Smooth muscle cell (in vitro differentiated cells): Measurements from ENCODE around the gene FUNDC2. TPM values are rescaled to one million over a fixed set of nuclear protein-coding genes. Genes with fewer than 3 reads are reported as not detected.

Source experiments
- DNase-seq: peaks from one replicate; lab custom pipeline; 2025; ENCODE audit not compliant: unreplicated experiment; lab: John Stamatoyannopoulos, UW
- H2AFZ ChIP-seq: fragments of 200-600 bp; sonication (generic); 2 replicates; pipeline ENCODE4 v1.6.0; 2016; ENCODE audit warnings: antibody characterized with exemption, low read depth, mild to moderate bottlenecking
- H3F3A ChIP-seq: fragments of 200-600 bp; sonication (generic); 2 replicates; pipeline ENCODE4 v1.6.0; 2017; ENCODE audit warnings: antibody characterized with exemption, low read depth
- H3K27ac ChIP-seq: fragments of 200-600 bp; sonication (generic); 2 replicates; pipeline ENCODE4 v1.5.1; 2016; ENCODE audit warnings: low read depth, mild to moderate bottlenecking
- H3K27me3 ChIP-seq: fragments of 200-600 bp; sonication (generic); 2 replicates; pipeline ENCODE4 v1.6.1; 2016; ENCODE audit warnings: low read depth, mild to moderate bottlenecking
- H3K36me3 ChIP-seq: fragments of 200-600 bp; sonication (generic); 2 replicates; pipeline ENCODE4 v1.5.1; 2016; ENCODE audit warnings: low read depth
- H3K4me1 ChIP-seq: fragments of 200-600 bp; sonication (generic); 2 replicates; pipeline ENCODE4 v1.5.1; 2016; ENCODE audit warnings: low read depth
- H3K4me2 ChIP-seq: fragments of 200-600 bp; sonication (generic); 2 replicates; pipeline ENCODE4 v1.6.0; 2016; ENCODE audit warnings: mild to moderate bottlenecking
- H3K4me3 ChIP-seq: fragments of 200-600 bp; sonication (generic); 2 replicates; pipeline ENCODE4 v1.5.1; 2016; ENCODE audit warnings: mild to moderate bottlenecking
- H3K79me2 ChIP-seq: fragments of 200-600 bp; sonication (generic); 2 replicates; pipeline ENCODE4 v1.6.0; 2016; ENCODE audit warnings: low read depth, mild to moderate bottlenecking
- H3K9ac ChIP-seq: fragments of 200-600 bp; sonication (generic); 2 replicates; pipeline ENCODE4 v1.6.0; 2016; ENCODE audit warnings: low read depth
- H3K9me3 ChIP-seq: fragments of 200-600 bp; sonication (generic); replicated peaks from 2 replicates; pipeline ENCODE4 v1.5.1; 2016; ENCODE audit warnings: low read depth
- H4K20me1 ChIP-seq: fragments of 200-600 bp; sonication (generic); 2 replicates; pipeline ENCODE4 v1.6.0; 2016; ENCODE audit warnings: low read depth
- WGBS: methylation state at CpG from one replicate; pipeline ENCODE4 v1.1.7; 2016; ENCODE audit warnings: low lambda C conversion rate; 5-methylcytosine and 5-hydroxymethylcytosine counted together
- polyA plus RNA-seq: library from polyadenylated mRNA; unstranded; fragments of >200 nt; fragmentation: Nextera tagmentation; extraction: Ambion mirVana; gene quantifications from 2 replicates; pipeline ENCODE4 v1.2.1, GENCODE V29; 2016
- total RNA-seq: library from RNA; depleted of rRNA; stranded (reverse); fragments of >200 nt; gene quantifications from 2 replicates; pipeline ENCODE4 v1.2.3, GENCODE V29; 2014
- TF ChIP-seq, protein P1 (sequence below): fragments of 200-600 bp; sonication (generic); IDR thresholded peaks from 2 replicates; pipeline ENCODE4 v1.5.1; 2017; ENCODE audit warnings: borderline replicate concordance, mild to moderate bottlenecking, antibody characterized with exemption; ENCODE audit not compliant: insufficient read depth, poor library complexity, severe bottlenecking

Gene FUNDC2
- total and polyA plus RNA-seq, 2 experiments from 2014 or later: 38.3 to 98.2 TPM

DNA sequence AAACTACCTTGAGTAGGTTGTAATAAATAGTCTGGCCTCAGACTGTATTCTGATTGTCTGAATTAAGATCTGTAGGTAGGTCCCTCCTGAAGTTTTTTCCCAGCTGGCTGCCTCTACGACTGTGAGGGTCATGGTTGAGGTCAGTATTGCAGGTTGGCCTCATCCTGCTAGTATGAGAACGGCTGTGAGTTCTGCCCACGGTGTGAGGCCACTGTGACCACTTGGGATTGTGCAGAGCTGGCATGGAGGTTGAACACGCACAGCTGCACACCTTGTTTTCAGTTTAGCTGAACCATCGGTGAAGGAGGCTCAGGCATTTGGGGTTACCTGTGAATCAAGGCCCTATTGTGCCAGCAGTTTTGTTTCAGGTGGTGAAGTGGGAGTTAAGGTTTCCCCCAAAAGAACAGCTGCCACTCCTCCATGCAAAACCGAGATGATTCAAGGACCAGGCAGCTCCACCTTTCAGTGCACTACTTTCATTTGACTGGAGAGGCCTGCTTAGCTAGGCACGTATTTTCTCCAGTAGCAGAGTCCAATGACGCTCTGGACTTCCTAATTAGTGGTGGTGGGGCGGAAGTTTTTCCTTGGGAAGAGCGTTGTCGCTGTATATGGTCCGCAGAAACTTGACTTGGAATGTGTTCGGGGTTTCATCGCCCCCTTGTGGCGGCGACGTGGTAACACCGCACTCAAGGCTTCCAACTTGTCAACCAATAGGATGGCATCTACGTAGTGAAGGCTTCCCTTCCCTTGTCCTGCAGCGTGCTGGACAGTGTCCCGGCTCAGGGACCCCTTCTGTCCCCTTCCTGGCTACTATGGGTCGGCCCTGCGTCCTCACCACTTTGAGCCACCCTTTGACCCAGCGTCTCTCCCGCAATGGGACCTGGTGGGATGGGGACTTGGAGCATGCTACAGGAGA, 30.5 kb downstream of the FUNDC2 start:
- H3F3A ChIP-seq: no peaks in the 10 kb centered on the region
- H3K4me2 ChIP-seq: peak overlapping the region; percentile 54
- no peaks in the 10 kb centered on the region for H3K27me3 ChIP-seq
- no peaks in the 10 kb centered on the region for H4K20me1 ChIP-seq
- 40% methylated on average over 25 of the region's 25 CpGs for WGBS
- no peak overlapping the region for H3K27ac ChIP-seq
- no peaks in the 10 kb centered on the region for H3K79me2 ChIP-seq
- no peaks in the 10 kb centered on the region for H3K9me3 ChIP-seq
- H3K4me3 ChIP-seq: no peak overlapping the region
- no peaks in the 10 kb centered on the region for H3K36me3 ChIP-seq
- DNase-seq: peak; percentile 4
- H3K4me1 ChIP-seq: no peaks in the 10 kb centered on the region
- H2AFZ ChIP-seq: no peak overlapping the region
- TF ChIP-seq, protein P1, sequence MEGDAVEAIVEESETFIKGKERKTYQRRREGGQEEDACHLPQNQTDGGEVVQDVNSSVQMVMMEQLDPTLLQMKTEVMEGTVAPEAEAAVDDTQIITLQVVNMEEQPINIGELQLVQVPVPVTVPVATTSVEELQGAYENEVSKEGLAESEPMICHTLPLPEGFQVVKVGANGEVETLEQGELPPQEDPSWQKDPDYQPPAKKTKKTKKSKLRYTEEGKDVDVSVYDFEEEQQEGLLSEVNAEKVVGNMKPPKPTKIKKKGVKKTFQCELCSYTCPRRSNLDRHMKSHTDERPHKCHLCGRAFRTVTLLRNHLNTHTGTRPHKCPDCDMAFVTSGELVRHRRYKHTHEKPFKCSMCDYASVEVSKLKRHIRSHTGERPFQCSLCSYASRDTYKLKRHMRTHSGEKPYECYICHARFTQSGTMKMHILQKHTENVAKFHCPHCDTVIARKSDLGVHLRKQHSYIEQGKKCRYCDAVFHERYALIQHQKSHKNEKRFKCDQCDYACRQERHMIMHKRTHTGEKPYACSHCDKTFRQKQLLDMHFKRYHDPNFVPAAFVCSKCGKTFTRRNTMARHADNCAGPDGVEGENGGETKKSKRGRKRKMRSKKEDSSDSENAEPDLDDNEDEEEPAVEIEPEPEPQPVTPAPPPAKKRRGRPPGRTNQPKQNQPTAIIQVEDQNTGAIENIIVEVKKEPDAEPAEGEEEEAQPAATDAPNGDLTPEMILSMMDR: peak; percentile 57
- H3K9ac ChIP-seq: no peak overlapping the region

- Histone ChIP-seq H3K27ac (no peak overlapping the region), H2AFZ (no peak overlapping the region), H3K27me3 (no peaks in the 10 kb centered on the region), H3K4me1 (no peaks in the 10 kb centered on the region), H3F3A (no peaks in the 10 kb centered on the region), H3K9ac (no peak overlapping the region), H3K4me2 (no peak overlapping the region), H3K36me3 (no peaks in the 10 kb centered on the region), H3K4me3 (no peak overlapping the region), H3K9me3 (no peaks in the 10 kb centered on the region), H3K79me2 (no peaks in the 10 kb centered on the region), H4K20me1 (no peaks in the 10 kb centered on the region)
- WGBS: 86% methylated on average over 4 of the region's 4 CpGs
- TF ChIP-seq, protein P1: no peak
- DNase-seq: no peak
Measured at GRCh38 chrX:155061760-155062159, 35.1 kb downstream of the FUNDC2 start.

- H3K9me3 ChIP-seq: no peaks in the 10 kb centered on the region
- no peak overlapping the region for H3K4me3 ChIP-seq
- no peak overlapping the region for H3K4me2 ChIP-seq
- TF ChIP-seq, protein P1: no peak
- H3K27me3 ChIP-seq: no peaks in the 10 kb centered on the region
- no peaks in the 10 kb centered on the region for H3K79me2 ChIP-seq
- no peak for DNase-seq
- no peak overlapping the region for H3K27ac ChIP-seq
- no peak overlapping the region for H3K9ac ChIP-seq
- no peaks in the 10 kb centered on the region for H4K20me1 ChIP-seq
- no peaks in the 10 kb centered on the region for H3K36me3 ChIP-seq
- H3F3A ChIP-seq: no peaks in the 10 kb centered on the region
- WGBS: 76% methylated on average over 8 of the region's 8 CpGs
- no peaks in the 10 kb centered on the region for H3K4me1 ChIP-seq
- no peak overlapping the region for H2AFZ ChIP-seq
Measured at GRCh38 chrX:155065035-155065734, 38.5 kb downstream of the FUNDC2 start.
